ENCODE results near the gene TMEM198. TPM values are rescaled to one million over a fixed set of nuclear protein-coding genes. Genes with fewer than 3 reads are reported as not detected.

The TMEM198 gene
- total and polyA plus RNA-seq, 9 of the 15 experiments (the other 6 are each of a cell fraction or from before 2014, with no cell fraction given), result 0.03 to 3.8 (median 1.0) TPM

DNA sequence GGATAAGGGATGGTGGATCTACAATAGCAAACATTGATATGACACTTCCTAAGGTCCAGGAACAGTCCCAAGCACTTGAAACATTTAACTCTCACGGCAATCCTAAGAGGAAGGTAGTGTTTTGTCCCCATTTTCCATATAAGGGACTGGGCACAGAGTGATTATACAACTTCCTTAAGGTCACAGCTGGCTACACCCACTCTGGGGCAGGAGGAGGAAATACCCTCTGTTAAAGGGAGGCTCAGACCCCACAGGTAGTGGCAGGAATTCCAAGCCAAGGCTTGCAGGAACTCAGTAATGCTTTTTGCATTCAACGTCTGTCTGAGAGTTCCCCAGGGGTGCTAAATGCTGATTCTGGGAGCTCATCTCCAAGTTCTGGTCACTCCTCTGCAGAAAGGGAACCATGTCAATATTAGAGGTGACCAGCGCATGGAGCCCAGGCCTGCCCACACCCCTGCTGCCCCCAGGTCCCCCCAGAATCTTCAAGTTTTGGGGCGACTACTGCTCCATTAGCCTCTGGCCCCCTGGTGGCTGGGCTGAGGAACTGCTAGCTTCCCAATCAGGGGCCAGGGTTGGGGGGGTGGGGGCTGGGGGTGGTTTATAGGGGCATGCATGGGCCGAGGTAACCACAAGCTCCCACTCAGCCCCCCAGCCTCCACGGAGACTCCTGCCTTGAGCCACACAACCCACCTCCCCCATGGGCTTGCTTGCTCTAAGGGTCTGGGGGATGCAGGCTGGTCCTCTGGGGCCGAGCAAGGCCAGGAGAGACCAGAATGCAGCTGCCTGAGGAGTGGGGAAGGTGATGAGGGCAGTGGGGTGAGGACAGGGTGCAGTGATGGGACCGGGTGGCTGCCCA lies 16.4 kb downstream of the TMEM198 start (continued):
- TF ChIP-seq, protein P1, sequence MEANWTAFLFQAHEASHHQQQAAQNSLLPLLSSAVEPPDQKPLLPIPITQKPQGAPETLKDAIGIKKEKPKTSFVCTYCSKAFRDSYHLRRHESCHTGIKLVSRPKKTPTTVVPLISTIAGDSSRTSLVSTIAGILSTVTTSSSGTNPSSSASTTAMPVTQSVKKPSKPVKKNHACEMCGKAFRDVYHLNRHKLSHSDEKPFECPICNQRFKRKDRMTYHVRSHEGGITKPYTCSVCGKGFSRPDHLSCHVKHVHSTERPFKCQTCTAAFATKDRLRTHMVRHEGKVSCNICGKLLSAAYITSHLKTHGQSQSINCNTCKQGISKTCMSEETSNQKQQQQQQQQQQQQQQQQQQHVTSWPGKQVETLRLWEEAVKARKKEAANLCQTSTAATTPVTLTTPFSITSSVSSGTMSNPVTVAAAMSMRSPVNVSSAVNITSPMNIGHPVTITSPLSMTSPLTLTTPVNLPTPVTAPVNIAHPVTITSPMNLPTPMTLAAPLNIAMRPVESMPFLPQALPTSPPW (CRISPR knock-in tag; IDR thresholded peaks at IDR 0.05), result peak; percentile 50
- no peak for TF ChIP-seq ZNF134 (CRISPR knock-in tag; conservative IDR thresholded peaks at IDR 0.05)
- no peak for TF ChIP-seq CREB5 (CRISPR knock-in tag; IDR thresholded peaks at IDR 0.05)
- TF ChIP-seq MTF1 (CRISPR knock-in tag; IDR thresholded peaks at IDR 0.05; ENCODE audit: borderline replicate concordance), result no peak
- no peak for TF ChIP-seq RBFOX2 (IDR thresholded peaks at IDR 0.05; ENCODE audit: low read depth, low read length)
- peak; percentile 17 for TF ChIP-seq CTCFL (IDR thresholded peaks at IDR 0.05; ENCODE audit: borderline replicate concordance, insufficient read depth, low read depth, low read length, poor library complexity, severe bottlenecking)
- TF ChIP-seq, protein P2, sequence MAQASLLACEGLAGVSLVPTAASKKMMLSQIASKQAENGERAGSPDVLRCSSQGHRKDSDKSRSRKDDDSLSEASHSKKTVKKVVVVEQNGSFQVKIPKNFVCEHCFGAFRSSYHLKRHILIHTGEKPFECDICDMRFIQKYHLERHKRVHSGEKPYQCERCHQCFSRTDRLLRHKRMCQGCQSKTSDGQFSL (CRISPR knock-in tag; IDR thresholded peaks at IDR 0.05), result no peak; the same call in 1 of the 2 replicates
- TF ChIP-seq, protein P2 (tag; IDR thresholded peaks at IDR 0.05), result 0 out of 4 replicates have a peak, but pooled peaks of 1 of the 2 experiments have one; percentile 46
- no peak for TF ChIP-seq ZNF239 (CRISPR knock-in tag; IDR thresholded peaks at IDR 0.05)
- no peak for TF ChIP-seq IFI16 (CRISPR knock-in tag; IDR thresholded peaks at IDR 0.05)
- TF ChIP-seq THRAP3 (IDR thresholded peaks at IDR 0.05; ENCODE audit: borderline replicate concordance), result no peak
- no peak for TF ChIP-seq PRPF4 (IDR thresholded peaks at IDR 0.05; ENCODE audit: insufficient read depth, low read depth, low read length, poor library complexity, severe bottlenecking)

Data from K562 (cell line).